HG02981 (cell line): ENCODE measurements around the gene MEI1.

Experiments
- ATAC-seq: cut with Tn5 transposase; IDR thresholded peaks from one replicate; pipeline ENCODE4 v1.9.1; 2021; ENCODE audit warnings: mild to moderate bottlenecking, moderate library complexity; ENCODE audit not compliant: unreplicated experiment

Gene MEI1

GRCh38 chr22:41779929-41780505 is 80.7 kb downstream of the MEI1 start:
- ATAC-seq, result no peak

GRCh38 chr22:41780746-41781505 is 81.6 kb downstream of the MEI1 start:
- peak; percentile 91 for ATAC-seq

GRCh38 chr22:41781507-41781906 is 82.2 kb downstream of the MEI1 start:
- peak; percentile 21 for ATAC-seq

GRCh38 chr22:41782316-41782715 is 83.0 kb downstream of the MEI1 start:
- no peak for ATAC-seq

- no peak for ATAC-seq
These were observed 83.4 kb downstream of the MEI1 start for GRCh38 chr22:41782751-41783150.

GRCh38 chr22:41787331-41787730 is 88.0 kb downstream of the MEI1 start:
- ATAC-seq, result no peak

GRCh38 chr22:41793871-41794270 is 94.6 kb downstream of the MEI1 start:
- no peak for ATAC-seq

GRCh38 chr22:41798736-41799135 is 99.4 kb downstream of the MEI1 start:
- ATAC-seq, result no peak

- peak; percentile 39 for ATAC-seq
These were observed 100.4 kb downstream of the MEI1 start for GRCh38 chr22:41799486-41800347.

GRCh38 chr22:41800348-41801146 is 101.2 kb downstream of the MEI1 start, which contains the start of gene CCDC134:
Gene CCDC134 (plus strand): TSS chr22:41800679. CDS start chr22:41808891, 8,212 bp downstream.
- peak; percentile 94 for ATAC-seq

GRCh38 chr22:41801147-41801819 is 102.0 kb downstream of the MEI1 start:
- ATAC-seq, result no peak

GRCh38 chr22:41801886-41802285 is 102.6 kb downstream of the MEI1 start:
- ATAC-seq, result no peak

GRCh38 chr22:41805639-41806038 is 106.3 kb downstream of the MEI1 start:
- no peak for ATAC-seq

- ATAC-seq, result no peak
These were observed 109.1 kb downstream of the MEI1 start for GRCh38 chr22:41808400-41808799.

GRCh38 chr22:41810022-41810421 is 110.7 kb downstream of the MEI1 start:
- no peak for ATAC-seq

GRCh38 chr22:41812805-41813545 is 113.7 kb downstream of the MEI1 start:
- no peak for ATAC-seq

- no peak for ATAC-seq
These were observed 114.6 kb downstream of the MEI1 start for GRCh38 chr22:41813726-41814410.

- ATAC-seq, result no peak
These were observed 116.4 kb downstream of the MEI1 start for GRCh38 chr22:41815716-41816115.

- ATAC-seq, result no peak
These were observed 116.9 kb downstream of the MEI1 start for GRCh38 chr22:41816241-41816640.
